PC-3 (cell line): Measurements from ENCODE around the gene MB.

Experiments
- EZH2 ChIP-seq: fragments of 300-600 bp; sonication (generic); IDR thresholded peaks from one replicate; pipeline ENCODE4 v1.6.1; 2017; ENCODE audit warnings: antibody characterized with exemption, mild to moderate bottlenecking, low read length; ENCODE audit not compliant: unreplicated experiment
- EZH2phosphoT487 ChIP-seq: fragments of 300-600 bp; sonication (generic); IDR thresholded peaks from 2 replicates; pipeline ENCODE4 v1.6.1; 2018; ENCODE audit warnings: mild to moderate bottlenecking, antibody characterized with exemption, low read length, borderline replicate concordance
- TF ChIP-seq, protein P1 (sequence below): fragments of 300-600 bp; sonication (generic); conservative IDR thresholded peaks from 2 replicates; pipeline ENCODE4 v1.5.1; 2017; ENCODE audit warnings: antibody characterized with exemption, low read depth, mild to moderate bottlenecking, low read length

DNA sequence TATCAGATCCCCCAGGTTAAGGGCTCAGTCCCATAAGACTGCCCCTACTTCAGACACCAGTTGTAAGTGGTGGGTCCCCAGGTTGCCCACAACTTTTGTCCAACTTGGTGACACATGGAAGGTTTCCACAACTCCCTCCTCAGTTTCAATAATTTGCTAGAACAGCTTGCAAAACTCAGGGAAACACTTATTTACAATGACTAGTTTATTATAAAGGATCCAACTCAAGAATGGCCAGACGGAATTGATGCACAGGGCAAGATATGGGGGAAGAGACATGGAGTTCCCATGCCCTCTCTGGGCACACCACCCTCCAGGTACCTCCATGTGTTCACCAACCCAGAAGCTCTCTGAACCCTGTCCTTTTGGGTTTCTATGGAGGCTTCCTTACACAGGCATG is 36.7 kb upstream of the MB start:
- TF ChIP-seq, protein P1, sequence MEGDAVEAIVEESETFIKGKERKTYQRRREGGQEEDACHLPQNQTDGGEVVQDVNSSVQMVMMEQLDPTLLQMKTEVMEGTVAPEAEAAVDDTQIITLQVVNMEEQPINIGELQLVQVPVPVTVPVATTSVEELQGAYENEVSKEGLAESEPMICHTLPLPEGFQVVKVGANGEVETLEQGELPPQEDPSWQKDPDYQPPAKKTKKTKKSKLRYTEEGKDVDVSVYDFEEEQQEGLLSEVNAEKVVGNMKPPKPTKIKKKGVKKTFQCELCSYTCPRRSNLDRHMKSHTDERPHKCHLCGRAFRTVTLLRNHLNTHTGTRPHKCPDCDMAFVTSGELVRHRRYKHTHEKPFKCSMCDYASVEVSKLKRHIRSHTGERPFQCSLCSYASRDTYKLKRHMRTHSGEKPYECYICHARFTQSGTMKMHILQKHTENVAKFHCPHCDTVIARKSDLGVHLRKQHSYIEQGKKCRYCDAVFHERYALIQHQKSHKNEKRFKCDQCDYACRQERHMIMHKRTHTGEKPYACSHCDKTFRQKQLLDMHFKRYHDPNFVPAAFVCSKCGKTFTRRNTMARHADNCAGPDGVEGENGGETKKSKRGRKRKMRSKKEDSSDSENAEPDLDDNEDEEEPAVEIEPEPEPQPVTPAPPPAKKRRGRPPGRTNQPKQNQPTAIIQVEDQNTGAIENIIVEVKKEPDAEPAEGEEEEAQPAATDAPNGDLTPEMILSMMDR = no peak
- TF ChIP-seq EZH2phosphoT487 = no peak
- no peak for TF ChIP-seq EZH2
